Left kidney (tissue), 2 donors: Measurements from ENCODE around the gene ADAMTS17. TPM values are rescaled to one million over a fixed set of nuclear protein-coding genes. Genes with fewer than 3 reads are reported as not detected.

Source experiments
- DNase-seq: peaks from one replicate; pipeline ENCODE4 v3.0.0-alpha.2; 2013
- polyA plus RNA-seq: library from polyadenylated mRNA; unstranded; fragments of 120-200 nt; gene quantifications from one replicate; pipeline ENCODE4 v1.2.1, GENCODE V29; 2013; ENCODE audit not compliant: insufficient read length

Gene ADAMTS17
- polyA plus RNA-seq, 1 donor: 2.3 TPM

DNA sequence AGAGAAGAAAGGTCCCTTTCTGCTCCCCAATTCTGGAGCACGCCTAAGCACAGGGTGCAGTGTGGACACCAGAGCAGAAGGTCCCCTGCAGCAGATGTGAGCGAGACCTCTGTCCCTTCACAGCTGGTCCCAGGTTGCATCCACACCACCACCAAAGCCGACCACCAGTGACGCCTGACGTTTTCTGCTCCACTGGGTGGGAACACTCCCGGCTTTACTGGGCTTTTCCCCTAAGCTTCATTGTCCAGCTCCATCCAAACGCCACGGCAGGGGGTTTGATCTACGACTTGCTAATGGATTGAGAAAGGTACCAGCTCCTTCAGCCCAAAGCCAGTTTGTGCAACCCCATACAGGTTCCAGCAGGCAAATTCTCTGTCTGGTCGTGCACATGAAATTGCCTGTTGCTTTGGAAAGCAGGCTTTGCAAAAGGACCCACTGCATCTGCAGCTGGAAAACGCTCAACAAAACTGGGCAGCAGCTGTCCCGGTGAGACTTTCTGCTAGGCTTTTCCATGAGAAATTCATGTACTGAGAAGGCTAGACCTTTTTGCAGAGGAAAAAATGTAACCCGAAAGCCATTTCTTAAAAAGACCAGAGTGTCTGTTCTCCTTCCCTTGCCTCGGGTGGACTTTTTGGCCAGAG is 31.1 kb downstream of the ADAMTS17 start:
- no peak for DNase-seq

DNA sequence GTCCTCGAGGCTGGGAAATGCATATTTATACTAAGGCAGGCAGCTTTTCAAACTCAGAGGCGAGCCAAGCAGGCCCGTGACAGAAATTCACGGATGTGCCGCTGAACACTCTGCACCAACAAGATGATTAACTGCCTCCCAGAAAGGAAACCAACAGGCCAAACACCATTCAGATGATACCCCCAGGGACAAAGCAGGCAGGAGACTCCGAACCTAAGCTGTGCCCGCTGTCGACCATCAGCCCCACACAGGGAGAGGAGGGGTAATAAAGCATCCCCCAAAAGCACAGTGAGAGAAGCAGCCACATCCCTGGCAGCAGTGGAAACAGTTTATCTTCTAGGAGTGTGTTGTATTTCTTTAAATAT is 31.8 kb downstream of the ADAMTS17 start:
- no peak for DNase-seq

DNA sequence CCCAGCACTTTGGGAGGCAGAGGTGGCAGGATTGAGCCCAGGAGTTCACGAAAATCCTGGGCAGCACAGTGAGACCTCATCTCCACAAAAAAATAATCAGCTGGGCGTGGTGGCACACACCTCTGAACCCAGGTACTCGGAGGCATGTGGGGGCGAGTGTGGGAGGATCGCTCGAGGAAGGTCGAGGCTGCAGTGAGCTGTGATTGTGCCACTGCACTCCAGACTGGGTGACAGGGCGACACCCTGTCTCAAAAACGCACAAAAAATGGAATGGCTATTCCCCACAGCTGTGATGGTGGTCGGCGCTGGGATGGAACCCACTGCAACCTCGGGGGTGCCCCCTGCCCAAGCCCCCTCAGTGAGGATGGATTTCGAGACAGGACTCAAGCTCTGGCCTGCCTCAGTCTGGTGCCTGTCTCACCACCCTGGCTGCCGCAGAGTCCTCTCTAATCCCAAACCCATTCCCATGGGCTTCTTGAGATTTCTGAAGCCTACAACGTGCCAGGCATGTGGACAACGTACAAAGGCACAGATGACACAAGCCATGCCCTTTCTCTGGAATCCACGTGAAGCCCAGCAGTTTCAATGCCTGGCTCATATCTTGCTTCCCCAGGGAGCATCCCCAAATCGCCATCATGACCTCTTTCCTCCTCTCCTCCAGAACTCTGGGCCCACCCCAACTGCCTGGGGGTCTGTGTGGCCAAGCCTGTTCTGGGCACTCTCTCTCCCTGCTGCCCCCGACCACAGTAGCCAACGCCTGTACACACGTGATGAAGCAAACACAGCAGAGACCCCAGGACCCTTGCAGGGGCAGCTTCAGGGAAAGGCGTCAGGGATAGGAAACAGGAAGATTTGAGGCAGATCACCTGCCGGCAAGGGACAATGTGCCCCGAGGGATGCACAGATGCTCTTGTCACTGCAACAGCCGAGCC is 32.4 kb downstream of the ADAMTS17 start:
- DNase-seq: no peak

DNA sequence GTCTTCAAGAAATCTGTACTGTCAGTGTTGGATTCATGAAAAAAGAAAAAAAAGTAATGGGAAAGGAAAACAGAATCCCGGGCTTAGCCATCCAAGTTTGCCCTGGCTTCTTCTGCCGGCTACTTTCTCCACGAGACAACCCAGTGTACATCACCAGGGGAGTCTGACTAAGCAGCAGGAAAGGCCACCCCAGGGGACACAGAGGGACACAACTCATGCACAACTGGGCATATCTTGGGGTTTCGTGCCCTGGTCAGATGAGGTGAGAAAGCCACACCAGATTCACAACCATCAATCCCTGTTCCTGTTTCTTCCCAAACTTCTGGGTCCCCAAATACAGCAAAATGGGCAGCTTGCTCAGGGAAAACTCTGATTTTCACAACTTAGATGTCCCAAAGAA is 33.2 kb downstream of the ADAMTS17 start:
- no peak for DNase-seq

DNA sequence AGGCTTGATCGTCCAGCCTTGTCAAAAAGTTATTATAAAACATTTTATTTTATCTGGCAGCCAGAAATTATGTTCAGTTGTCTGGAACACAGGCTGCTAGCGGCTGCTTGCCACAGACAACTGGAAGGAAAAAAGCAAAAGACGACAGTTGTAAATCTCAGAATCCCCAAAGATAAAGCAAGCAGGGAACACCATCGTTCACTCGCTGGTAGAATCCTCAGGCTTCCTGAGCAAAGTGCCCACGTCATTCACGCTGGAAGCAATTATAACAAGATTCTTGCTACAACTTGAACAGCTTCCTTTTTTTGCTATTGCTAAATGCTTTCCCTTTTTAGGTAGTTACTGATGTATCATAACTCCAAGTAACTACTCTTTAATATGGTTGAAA is 33.6 kb downstream of the ADAMTS17 start:
- DNase-seq: no peak

DNA sequence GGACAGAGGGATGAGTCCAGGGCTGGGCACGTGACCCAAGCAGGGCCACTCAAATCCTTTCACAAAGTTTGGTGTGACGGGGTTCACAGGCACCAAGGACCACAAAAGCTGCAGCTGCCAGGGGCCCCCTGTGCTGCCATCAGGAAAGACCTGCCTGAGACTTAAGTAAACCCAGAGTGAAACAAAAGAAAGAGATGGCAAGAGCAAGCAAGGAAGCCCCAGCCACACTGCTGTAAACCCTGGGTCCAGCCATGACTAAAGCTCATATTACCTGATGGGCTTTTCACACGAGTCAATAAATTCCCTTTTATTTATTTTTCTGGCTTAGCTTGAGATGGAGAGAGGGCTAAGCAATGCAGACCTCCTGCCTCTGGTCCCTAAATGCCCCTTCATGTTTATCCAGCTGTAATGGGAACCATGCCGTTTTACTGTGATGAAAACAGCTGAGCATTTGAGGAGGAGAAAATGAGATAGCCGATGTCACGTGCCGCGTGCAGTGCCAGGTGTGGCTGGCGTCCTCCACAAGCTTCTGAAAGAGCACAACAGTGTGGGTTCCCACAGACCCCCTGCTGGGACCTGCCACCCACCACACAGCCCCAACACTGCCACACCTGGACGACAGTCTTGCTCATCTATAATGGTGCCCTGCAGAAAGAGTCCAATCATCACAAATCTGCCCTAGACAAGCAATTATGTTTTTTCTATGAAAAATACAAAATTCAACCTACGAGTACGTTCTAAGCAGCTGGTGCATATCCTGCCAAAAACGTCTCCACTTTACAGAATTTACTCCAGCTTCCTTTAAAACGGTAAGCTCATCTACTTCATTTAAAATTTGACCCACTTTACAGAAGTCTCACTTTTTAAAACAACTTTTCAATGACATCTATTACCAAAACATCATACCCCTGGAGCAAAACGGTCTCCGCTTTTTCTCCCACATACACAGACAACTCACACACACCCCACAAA is 34.2 kb downstream of the ADAMTS17 start:
- no peak for DNase-seq

DNA sequence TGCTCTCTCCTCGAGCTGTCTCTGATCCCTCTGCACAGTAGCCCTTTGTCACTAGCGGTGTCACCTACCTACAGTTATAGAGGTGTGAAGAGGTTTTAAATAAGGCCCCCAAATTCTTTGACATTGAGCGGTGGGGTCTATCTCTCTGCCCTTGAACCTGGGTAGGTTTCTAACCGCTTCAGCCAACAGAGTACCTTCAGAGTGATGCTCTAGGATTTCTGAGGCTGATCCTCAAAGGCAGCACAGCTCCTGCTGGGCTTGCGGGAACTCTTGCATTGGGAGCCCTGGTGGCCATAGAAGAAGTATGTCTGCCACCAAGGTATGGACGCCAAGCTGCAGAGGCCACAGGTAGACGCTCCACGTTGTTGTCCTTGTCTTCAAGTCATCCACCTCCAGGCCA is 35.7 kb downstream of the ADAMTS17 start:
- DNase-seq: no peak

DNA sequence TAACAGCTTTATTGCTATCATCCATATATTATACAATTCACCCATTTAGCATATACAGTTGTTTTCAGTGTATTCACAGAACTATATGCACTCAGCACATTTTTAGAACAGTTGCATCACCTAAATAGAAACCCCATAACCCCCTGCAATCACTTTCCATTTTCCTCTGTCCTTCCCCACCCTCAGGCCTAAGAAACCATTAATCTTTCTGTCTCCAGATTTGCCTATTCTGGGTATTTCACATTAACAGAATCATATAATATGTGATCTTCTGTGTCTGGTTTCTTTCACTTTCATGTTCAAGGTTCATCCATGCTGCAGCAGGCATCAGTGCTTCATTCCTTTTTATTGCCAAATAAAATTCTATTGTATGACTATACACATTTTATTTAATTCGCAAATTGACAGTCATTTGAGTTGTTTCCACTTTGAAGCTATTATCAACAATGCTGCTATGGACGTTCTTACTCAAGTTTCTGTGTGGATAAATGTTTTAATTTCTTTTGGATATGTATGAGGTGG is 39.8 kb downstream of the ADAMTS17 start:
- DNase-seq: no peak

DNA sequence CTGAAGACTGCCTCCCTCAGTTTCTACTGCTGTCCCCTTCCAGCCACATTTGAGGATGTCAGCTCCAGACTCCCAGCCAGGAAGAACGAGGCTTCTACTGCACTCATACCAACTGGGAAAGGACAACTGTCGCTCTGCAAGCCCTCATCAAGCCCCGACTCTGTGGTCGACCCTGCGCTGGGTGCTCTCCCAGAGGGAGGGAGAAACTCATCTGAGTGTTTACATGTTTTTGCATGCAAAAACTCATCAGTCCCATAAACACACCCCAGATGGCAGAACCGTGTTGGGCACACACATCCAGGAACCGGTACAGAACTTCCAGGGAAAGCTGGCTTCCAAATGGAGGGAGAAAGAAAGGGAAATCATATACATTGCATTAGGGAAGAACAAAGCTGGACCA is 43.5 kb downstream of the ADAMTS17 start:
- no peak for DNase-seq

DNA sequence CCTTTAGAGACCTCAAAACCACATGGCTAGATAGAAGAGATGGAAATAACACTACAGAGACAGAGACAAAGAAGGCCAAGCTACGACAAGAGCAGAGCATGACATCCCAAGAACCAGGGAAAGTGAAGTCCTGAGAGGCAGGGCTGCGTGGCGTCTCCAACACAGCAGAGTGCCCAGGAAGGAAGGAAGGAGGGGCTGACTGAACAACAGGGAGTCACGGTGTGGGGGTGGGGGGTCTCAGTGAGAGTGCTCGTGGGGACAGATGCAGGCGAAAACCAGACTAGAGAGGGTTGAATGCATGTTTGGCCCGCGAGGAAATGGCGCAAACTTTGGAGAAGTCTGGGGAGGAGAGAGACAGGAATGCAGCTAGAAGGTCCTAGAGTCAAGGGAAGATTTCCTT is 44.0 kb downstream of the ADAMTS17 start:
- DNase-seq: no peak

DNA sequence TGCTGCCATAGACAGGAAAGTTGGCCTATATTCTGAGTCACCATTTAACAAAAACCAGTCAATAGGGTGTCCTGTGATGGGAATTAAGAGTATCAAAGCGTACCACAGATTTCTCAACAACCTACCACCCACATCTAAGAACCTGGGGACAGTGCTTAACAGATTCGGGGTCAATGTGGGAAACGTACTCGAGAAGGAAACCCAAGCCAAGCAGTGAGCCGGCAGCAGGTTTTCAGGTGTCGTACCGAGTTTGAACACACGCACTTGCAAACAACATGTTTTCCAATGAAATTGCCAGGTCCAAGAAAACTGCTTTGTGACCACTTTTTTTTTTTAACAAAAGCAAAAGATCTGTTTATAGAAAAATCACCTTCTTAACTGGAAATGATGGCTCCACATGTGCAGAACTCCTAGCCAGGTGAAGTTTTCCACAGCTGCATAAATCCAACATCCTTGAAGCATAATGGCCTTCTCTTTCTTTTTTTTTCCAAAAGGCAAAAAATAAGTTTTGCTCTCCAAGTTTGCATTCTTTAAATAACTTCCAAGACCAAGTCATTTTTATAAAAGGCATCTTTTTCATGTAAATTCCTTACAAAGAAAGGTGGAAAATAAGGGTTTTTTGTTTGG is 45.7 kb downstream of the ADAMTS17 start:
- DNase-seq: no peak

DNA sequence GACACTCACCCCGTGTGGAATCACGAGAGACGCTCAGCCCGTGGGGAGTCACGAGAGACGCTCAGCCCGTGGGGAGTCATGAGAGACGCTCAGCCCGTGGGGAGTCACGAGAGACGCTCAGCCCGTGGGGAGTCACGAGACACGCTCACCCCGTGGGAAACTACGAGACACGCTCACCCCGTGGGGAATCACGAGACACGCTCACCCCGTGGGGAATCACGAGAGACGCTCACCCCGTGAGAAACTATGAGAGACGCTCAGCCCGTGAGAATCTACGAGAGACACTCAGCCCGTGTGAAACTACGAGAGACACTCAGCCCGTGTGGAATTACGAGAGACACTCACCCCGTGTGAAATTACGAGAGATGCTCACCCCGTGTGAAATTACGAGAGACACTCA is 49.8 kb downstream of the ADAMTS17 start:
- no peak for DNase-seq

DNA sequence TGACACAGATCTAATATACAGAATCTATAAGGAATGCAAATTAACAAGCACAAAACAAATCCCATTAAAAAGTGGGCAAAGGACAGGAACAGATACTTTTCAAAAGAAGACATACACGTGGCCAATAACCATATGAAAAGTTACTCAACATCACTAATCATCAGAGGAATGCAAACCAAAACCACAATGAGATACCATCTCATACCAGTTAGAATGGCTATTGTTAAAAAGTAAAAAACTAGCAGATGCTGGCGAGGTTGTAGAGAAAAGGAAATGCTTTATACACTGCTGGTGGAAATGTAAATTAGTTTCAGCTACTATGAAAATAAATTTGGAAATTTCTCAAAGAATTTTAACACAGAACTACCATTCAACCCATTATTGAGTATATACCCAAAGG is 50.7 kb downstream of the ADAMTS17 start:
- no peak for DNase-seq

DNA sequence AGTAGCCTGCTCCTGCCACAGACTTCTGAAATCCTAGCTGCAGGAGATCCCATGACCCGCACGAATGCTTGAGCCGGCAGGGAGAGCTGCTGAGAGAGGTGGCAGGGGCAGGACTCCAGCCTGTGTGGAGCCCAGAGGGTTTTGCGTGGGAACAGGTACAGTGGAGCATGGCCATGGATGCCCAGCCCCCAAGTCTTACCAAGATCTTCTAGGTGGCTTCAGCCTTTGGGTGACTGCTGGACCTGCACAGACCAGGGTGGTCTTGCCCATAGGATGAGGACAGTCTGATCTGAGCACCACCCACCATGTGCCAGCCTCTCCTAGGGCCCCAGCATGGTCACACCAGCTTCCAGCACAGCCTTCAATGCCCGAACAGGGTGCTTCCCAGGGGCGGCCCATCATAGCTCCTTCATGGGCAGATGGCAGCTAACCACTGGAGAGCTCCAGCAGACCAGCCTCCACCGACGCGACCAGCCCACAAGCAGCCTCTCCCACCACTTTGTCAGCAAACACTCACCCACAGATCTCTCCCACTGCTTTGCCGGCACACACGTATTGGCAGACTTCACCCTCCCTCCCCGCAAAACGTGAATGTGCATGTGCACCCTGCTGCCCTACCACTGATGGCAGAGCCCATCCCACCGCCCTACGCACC is 56.0 kb downstream of the ADAMTS17 start:
- DNase-seq: no peak

DNA sequence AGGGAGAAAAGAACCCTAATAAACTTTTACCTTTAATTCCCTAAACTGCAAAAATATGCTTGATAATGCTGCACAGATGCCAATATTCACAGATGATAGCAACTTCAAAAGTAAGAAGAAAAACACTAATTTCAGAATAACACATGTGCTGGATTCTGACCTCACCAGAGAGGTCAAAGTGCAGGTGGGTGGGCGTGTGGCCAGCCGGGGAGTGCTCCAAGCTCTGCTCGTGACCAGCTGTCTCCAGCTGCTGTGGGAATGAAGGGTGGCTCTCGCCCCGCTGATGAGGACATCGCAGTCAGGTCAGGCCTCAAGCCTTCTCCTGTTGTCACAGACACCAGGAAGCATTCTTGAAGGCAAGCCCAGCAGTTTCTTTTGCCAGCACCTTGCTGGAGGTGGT is 57.1 kb downstream of the ADAMTS17 start:
- DNase-seq: peak; percentile 24

DNA sequence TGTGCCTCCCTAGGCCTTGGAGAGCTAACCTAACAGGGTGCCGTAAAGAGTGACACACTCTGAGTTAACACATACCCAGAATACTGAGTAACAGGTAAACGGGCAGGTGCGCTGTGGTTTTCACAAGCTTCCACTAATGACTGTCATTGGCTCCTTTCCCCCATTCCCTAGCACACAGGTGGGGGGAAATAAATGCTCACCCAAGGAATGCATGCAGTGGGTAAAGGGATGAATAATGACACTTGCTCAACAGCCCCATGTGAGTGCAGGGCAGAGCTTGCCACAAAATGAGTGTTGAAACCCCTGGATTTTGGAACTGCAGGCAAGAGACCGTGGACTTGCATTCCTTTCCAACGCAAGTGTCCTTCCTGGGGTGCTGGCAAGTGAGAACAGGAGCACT is 57.6 kb downstream of the ADAMTS17 start:
- no peak for DNase-seq

DNA sequence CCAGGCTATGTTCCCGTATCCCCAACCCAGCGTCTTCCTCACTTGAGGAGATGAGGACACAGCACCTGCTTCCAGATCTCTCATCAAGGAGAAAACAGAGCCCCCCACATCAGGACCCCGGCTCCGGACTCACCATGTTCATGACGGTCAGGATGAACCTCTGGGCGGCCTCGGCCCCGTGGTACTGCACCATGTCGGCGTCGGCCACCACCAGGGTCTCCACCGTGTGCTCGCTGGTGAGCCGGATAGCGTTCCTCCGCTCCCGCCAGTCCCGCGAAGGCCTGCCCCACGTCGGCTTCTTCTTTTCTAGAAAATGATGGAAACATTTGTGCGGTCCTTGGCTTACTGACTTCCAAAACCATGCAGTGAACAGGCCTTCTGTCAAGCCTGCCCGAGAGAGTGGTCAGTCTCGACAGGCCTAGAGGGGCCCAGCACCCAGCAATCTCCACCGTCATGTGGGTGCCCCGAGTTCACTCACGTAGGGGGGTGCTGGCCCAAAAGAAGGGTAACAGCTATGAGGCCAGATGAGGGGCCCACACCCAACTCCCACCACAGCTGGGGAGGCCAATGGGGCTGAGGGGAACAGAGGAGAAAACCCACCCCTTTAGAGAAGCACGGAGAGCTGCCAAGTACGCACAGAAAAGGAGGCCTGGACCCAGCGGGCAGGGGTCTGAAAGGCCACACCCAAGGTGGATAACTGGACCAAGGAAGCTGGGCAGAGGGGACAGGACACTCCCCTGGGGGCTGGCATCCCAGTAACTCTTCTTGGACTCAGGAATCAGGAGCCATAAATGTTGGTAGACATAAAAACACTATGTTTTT is 60.5 kb downstream of the ADAMTS17 start:
- DNase-seq: no peak

DNA sequence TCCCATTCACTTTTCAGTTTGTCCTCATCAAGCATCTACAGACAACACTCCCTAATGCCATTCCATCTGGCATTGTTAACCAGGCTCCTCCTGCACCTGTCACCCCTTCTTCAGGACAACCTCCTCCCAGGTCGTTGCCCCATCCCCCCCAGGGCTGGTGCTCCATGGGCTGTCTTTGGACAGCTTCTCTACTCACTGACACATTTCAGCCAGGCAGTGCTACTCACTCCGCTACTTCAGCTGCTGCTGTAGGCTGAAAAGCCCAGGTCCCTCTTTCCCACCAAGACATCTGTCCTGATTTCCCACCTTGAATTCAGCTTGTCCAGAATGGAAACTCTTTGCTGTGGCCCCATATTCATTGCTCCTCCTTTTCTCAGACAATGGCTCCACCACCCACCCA is 61.9 kb downstream of the ADAMTS17 start:
- DNase-seq: no peak

DNA sequence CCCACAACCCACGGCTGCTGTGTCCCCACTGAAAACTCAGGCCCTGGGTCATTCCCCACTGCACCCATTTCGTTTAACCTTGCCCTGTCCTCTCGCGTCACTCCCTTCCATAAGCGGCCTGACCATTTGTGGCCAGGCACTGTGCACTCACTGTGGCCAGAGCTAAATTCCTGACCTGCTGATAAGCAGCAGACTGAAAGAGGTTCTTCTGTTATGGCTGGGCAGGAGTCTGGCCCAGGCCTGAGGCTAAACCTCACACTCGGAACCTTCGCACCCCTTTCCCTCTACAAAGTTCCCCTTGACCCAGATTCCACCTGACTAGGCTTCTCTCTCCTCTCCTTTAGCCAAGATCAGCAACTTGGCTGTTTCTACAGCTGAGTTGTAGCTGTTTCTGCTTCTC is 62.3 kb downstream of the ADAMTS17 start:
- no peak for DNase-seq

DNA sequence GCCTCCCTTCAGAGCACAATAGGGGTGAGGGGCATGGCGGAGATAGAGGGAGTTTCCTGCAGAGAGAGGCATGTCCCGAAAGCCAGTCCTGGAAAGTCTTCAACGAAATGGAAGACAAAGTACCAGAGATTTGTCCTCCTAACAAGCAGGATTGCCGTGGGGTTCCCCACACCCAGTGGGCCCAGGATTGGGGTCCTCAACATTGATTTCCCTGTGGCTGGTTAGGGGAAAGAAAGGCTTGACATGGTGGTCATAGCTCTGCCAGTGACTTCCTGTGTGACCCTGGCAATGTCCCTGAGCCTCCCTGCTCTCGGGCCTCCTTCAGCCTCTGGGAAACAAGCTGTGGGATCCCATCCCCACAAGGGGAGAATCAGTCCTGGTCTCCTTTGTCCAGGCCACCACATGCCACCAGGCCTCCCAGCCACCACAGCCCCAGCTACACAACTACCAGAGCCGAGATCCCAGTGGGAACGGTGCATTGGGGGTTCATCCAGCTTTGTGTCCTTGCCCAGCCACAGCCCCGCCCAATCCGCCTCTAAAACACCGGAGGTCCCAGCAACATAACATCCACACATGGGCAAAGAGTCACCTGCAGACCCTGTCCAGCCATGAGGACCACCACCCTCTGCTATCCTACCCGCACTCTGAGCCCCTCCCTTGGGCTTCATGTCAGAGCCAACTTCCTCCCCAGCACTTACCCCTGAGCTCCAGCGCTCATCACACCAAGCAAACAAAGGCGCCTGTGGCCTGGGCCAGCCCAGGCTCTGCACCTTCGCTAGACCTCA is 63.0 kb downstream of the ADAMTS17 start:
- no peak for DNase-seq
